Upper lobe of right lung (tissue), 1 donor: Measurements from ENCODE around the gene LHFPL3. TPM values are rescaled to one million over a fixed set of nuclear protein-coding genes. Genes with fewer than 3 reads are reported as not detected.

Experiments
- ATAC-seq: fragments of 200-7000 bp; cut with Tn5 transposase; one replicate; pipeline ENCODE4 v1.9.1; 2020; ENCODE audit warnings: mild to moderate bottlenecking, moderate library complexity
- DNase-seq: peaks from one replicate; pipeline ENCODE4 v3.0.0-alpha.2; 2020
- H3K27ac ChIP-seq: fragments of 200-600 bp; one replicate; pipeline ENCODE4 v1.8.0; 2022
- H3K27me3 ChIP-seq: fragments of 200-600 bp; one replicate; pipeline ENCODE4 v1.8.0; 2022; ENCODE audit warnings: mild to moderate bottlenecking
- H3K36me3 ChIP-seq: fragments of 200-600 bp; one replicate; pipeline ENCODE4 v1.8.0; 2022
- H3K4me1 ChIP-seq: fragments of 200-600 bp; one replicate; pipeline ENCODE4 v1.8.0; 2022
- H3K4me3 ChIP-seq: fragments of 200-600 bp; one replicate; pipeline ENCODE4 v1.8.0; 2022; ENCODE audit warnings: mild to moderate bottlenecking
- H3K9me3 ChIP-seq: fragments of 200-600 bp; one replicate; pipeline ENCODE4 v1.8.0; 2022
- intact Hi-C: fragments of 100-400 bp; cut with DNase I; formaldehyde crosslinking; loops from one replicate; pipeline ENCODE4 v1.11.0; 2022
- total RNA-seq: library from RNA; stranded (reverse); fragmentation: NEBNext Ultra II Directional; extraction: Animal tissue kit (Norgen Biotek cat#: 25700); gene quantifications from one replicate; pipeline ENCODE4 v1.2.1, GENCODE V29; 2021
- TF ChIP-seq, protein P1 (sequence below): fragments of 200-600 bp; IDR thresholded peaks from one replicate; pipeline ENCODE4 v1.8.0; 2022; ENCODE audit warnings: antibody characterized with exemption
- donor health status: DM: no; HTN: yes; CAD: no; lungs with severe emphysema.

The LHFPL3 gene
- total RNA-seq, 1 donor from 2014 or later, result not detected

DNA sequence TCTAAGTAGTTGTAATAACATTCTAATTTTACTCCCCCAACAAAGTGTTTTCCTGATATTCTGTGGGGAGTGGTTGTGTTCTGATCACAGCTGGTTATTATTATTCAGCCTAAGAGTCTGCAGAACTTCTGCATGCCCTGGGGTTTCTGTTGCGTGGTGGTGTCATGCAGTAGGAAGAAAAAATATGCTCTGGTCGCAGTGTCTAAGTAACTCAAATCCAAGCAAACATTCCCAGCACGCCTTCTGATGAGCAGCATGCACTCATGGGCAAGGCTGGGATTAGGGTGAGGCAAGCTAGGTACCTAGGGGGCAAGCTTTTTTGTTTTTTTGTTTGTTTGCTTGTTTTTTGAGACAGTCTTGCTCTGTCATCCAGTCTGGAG lies 572.8 kb downstream of the LHFPL3 start:
- DNase-seq (no peak), ATAC-seq (no peak)
- Histone ChIP-seq H3K27ac (no peak overlapping the region), H3K27me3 (no peaks in the 10 kb centered on the region), H3K36me3 (no peaks in the 10 kb centered on the region), H3K9me3 (no peaks in the 10 kb centered on the region), H3K4me1 (no peaks in the 10 kb centered on the region), H3K4me3 (no peak overlapping the region)
- intact Hi-C loops, result no loop called here
- TF ChIP-seq, protein P1, sequence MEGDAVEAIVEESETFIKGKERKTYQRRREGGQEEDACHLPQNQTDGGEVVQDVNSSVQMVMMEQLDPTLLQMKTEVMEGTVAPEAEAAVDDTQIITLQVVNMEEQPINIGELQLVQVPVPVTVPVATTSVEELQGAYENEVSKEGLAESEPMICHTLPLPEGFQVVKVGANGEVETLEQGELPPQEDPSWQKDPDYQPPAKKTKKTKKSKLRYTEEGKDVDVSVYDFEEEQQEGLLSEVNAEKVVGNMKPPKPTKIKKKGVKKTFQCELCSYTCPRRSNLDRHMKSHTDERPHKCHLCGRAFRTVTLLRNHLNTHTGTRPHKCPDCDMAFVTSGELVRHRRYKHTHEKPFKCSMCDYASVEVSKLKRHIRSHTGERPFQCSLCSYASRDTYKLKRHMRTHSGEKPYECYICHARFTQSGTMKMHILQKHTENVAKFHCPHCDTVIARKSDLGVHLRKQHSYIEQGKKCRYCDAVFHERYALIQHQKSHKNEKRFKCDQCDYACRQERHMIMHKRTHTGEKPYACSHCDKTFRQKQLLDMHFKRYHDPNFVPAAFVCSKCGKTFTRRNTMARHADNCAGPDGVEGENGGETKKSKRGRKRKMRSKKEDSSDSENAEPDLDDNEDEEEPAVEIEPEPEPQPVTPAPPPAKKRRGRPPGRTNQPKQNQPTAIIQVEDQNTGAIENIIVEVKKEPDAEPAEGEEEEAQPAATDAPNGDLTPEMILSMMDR, result no peak

DNA sequence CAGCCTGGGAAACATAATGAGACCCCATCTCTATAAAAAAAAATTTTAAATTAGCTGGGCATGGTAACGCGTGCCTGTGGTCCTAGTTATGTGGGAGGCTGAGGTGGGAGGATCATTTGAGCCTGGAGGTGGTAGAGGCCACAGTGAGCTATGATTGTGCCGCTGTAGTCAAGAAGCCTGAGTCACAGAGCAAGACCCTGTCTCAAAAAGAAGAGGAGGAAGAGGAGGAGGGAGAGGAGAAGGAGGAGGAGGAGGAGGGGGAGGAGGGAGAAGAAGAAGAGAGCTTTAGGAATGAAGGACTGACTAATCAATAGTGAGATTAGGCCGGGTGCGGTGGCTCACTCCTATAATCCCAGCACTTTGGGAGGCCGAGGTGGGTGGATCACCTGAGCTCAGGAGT lies 573.8 kb downstream of the LHFPL3 start:
- Histone ChIP-seq H3K27ac (no peak overlapping the region), H3K4me1 (no peaks in the 10 kb centered on the region), H3K9me3 (no peaks in the 10 kb centered on the region), H3K36me3 (no peaks in the 10 kb centered on the region), H3K4me3 (no peak overlapping the region), H3K27me3 (no peaks in the 10 kb centered on the region)
- no peak for DNase-seq
- TF ChIP-seq, protein P1, result no peak
- intact Hi-C loops, result no loop called here
- ATAC-seq, result no peak

DNA sequence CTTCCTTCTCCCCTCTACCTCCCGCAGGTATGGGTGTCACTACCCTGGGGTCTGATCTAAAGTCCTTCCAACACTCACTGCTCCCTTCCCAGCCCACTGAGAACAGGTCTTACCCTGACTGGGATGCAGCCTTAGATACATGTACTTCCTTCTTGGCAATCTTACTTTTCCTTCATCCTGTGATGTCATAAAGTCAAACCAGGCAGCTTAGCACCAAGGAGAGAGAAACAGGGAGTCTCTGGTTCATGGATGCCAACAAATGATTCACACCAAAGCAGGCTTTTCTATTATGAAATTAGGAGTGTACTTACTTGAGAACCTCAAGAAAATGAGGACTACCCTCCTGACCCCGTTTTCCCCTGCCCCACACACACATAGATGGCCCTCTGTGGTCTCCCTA lies 574.6 kb downstream of the LHFPL3 start:
- no peak for DNase-seq
- intact Hi-C loops, result no loop called here
- Histone ChIP-seq H3K4me1 (no peaks in the 10 kb centered on the region), H3K27ac (no peak overlapping the region), H3K27me3 (no peaks in the 10 kb centered on the region), H3K4me3 (no peak overlapping the region), H3K9me3 (no peaks in the 10 kb centered on the region), H3K36me3 (no peaks in the 10 kb centered on the region)
- ATAC-seq, result no peak
- TF ChIP-seq, protein P1, result no peak

DNA sequence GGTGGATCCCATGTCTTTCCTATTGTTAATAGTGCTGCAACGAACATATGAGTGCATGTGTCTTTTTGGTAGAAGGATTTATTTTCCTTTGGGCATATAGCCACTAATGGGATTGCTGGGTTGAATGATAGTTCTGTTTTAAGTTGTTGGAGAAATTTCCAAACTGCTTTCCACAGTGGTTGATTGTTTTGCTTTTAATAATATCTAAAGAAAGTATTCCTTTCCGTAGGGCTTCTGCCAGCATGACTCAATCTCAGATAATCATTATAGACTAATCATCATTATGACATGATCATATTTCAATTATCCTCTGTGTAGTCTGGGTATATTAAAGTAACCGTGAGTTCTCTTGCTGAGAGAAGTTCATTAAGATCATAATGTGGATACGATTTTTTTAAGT lies 575.4 kb downstream of the LHFPL3 start:
- Histone ChIP-seq H3K27me3 (no peaks in the 10 kb centered on the region), H3K36me3 (no peaks in the 10 kb centered on the region), H3K27ac (no peak overlapping the region), H3K4me3 (no peak overlapping the region), H3K9me3 (no peaks in the 10 kb centered on the region), H3K4me1 (no peaks in the 10 kb centered on the region)
- ATAC-seq (no peak), DNase-seq (no peak)
- TF ChIP-seq, protein P1, result no peak
- intact Hi-C loops, result no loop called here

DNA sequence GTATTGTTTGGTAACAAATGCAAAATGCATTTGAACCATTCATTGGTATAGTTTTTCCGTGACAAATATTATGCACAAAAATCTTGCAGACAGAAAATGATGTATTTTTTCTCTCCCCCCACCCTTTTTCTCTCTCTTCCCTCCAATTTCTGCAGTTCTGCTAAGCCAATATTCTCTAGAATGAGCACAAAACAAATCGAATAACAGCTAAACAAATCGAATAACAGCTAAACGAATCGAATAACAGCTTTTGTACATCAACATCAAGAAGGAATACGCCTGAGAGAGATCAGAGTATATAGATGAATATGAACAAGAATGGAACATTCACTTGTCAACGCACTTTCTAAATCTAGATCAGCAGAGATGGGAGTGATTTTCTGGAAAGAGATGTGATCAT lies 577.6 kb downstream of the LHFPL3 start:
- intact Hi-C loops, result no loop called here
- Histone ChIP-seq H3K4me3 (no peak overlapping the region), H3K36me3 (no peaks in the 10 kb centered on the region), H3K9me3 (no peaks in the 10 kb centered on the region), H3K4me1 (no peaks in the 10 kb centered on the region), H3K27ac (no peak overlapping the region), H3K27me3 (no peaks in the 10 kb centered on the region)
- DNase-seq (no peak), ATAC-seq (no peak)
- TF ChIP-seq, protein P1, result no peak

DNA sequence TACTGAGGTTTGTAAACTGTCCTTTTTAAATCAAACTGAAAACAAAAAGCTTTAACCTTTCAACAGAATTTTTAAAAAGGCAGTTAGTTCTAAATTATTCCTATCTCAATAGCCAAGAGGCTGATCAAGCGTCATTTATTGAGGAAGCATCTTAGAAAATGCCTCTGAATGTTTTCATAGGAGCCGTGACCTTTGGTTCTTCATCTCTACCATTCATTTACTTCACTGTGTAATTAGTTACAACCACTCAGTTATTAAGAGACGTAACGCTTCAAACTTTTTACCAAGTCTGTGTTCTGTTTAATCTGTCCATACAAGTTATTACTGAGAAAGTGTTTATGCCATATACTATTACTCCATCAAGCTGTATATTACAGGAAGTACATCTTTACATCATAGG lies 578.2 kb downstream of the LHFPL3 start:
- Histone ChIP-seq H3K4me3 (no peak overlapping the region), H3K27me3 (no peaks in the 10 kb centered on the region), H3K27ac (no peak overlapping the region), H3K4me1 (no peaks in the 10 kb centered on the region), H3K9me3 (no peaks in the 10 kb centered on the region), H3K36me3 (no peaks in the 10 kb centered on the region)
- intact Hi-C loops, result no loop called here
- DNase-seq (no peak), ATAC-seq (no peak)
- TF ChIP-seq, protein P1, result no peak
